GM20000 (cell line): Measurements from ENCODE around the gene PRKCZ.

Source experiments
- DNase-seq: peaks from one replicate; pipeline ENCODE4 v3.0.0; 2012; ENCODE audit warnings: low spot score
- TF ChIP-seq, protein P1 (sequence below): IDR thresholded peaks from 2 replicates; pipeline ENCODE4 v1.5.1; 2012; ENCODE audit warnings: mild to moderate bottlenecking, control low read depth; ENCODE audit errors: extremely low read depth, missing control alignments

The PRKCZ gene

GRCh38 chr1:2074944-2075740 is 24.9 kb downstream of the PRKCZ start:
- TF ChIP-seq, protein P1, sequence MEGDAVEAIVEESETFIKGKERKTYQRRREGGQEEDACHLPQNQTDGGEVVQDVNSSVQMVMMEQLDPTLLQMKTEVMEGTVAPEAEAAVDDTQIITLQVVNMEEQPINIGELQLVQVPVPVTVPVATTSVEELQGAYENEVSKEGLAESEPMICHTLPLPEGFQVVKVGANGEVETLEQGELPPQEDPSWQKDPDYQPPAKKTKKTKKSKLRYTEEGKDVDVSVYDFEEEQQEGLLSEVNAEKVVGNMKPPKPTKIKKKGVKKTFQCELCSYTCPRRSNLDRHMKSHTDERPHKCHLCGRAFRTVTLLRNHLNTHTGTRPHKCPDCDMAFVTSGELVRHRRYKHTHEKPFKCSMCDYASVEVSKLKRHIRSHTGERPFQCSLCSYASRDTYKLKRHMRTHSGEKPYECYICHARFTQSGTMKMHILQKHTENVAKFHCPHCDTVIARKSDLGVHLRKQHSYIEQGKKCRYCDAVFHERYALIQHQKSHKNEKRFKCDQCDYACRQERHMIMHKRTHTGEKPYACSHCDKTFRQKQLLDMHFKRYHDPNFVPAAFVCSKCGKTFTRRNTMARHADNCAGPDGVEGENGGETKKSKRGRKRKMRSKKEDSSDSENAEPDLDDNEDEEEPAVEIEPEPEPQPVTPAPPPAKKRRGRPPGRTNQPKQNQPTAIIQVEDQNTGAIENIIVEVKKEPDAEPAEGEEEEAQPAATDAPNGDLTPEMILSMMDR, result no peak
- DNase-seq, result no peak

DNA sequence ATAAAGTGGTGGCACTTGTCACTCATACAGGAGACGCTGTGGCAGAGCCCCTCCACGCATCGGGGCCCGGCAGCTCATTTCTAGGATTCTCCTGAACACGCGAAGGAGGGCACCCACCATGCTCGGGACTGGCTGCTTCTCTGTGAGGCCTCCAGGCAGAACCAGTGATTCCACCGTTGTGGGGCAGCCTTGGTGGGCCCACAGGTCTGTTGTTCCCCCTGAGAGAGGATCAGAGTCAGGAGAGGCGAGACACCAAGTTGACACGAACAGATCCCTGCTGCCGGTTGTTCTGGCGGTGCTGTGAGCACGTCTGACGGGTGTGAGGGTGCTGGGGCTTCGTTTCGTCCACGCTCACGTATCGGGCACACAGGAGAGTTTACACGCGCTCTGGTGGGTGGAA is 26.6 kb downstream of the PRKCZ start:
- TF ChIP-seq, protein P1, result no peak
- DNase-seq, result no peak

DNA sequence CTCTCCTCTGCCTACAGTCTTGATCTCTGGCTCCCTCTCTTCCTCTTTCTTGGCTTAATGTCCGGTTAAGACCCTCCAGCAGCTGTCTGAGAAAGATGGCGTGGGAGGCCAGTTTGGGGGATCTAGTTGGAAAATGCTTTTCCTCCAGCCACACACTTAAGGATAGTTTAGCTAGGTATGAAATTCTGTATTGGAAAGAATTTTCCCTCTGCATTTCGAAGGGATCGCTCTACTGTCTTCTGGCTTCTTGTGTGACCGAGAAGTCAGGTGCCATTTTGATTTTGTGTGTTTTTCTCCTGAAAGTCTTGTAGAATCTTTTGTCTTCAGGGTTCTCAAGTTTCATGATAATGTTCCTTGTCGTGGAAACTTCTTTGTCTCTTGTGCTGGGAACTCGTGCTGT is 28.0 kb downstream of the PRKCZ start:
- DNase-seq, result no peak
- TF ChIP-seq, protein P1, result no peak

GRCh38 chr1:2079396-2080085 is 29.3 kb downstream of the PRKCZ start:
- TF ChIP-seq, protein P1, result no peak
- DNase-seq, result no peak

GRCh38 chr1:2080140-2080539 is 29.9 kb downstream of the PRKCZ start:
- TF ChIP-seq, protein P1, result no peak

DNA sequence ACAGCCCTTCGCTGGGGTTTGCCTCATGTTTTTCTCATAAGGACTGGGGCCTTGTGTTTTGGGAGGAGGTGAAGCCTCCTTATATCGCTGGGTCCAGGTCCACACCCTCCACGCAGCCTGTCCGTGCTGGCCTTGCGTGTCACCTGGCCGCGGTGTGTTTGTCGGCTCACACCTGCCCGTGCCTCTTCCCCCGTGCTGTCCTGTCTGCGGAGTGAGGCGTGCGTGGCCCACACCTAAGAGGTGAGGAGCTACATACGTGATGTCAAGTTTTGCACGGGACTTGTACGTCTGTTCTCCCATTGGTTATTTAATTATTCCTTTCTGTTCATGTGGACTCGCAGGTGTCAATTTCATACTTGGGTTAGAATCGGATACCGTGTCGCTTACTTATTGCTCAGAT is 30.7 kb downstream of the PRKCZ start:
- TF ChIP-seq, protein P1, result no peak
- DNase-seq, result no peak

More at GRCh38 chr1:2080140-2080539, 29.9 kb downstream of the PRKCZ start:
- DNase-seq, result no peak

GRCh38 chr1:2081326-2081885 is 31.2 kb downstream of the PRKCZ start:
- TF ChIP-seq, protein P1, result no peak

More at GRCh38 chr1:2081326-2081885, 31.2 kb downstream of the PRKCZ start:
- DNase-seq, result no peak
